OCI-LY1 (cell line): ENCODE measurements around the gene KCNF1.

Source experiments
- H2AFZ ChIP-seq: fragments of 200-600 bp; sonication (generic), shearing (Covaris generic); 2 replicates; pipeline ENCODE4 v1.6.0; 2014; ENCODE audit warnings: antibody characterized with exemption, mild to moderate bottlenecking, low read length
- H3F3A ChIP-seq: fragments of 200-600 bp; sonication (generic), shearing (Covaris generic); 2 replicates; pipeline ENCODE4 v1.6.0; 2014; ENCODE audit warnings: mild to moderate bottlenecking, antibody characterized with exemption, low read length, moderate library complexity; ENCODE audit not compliant: insufficient read depth
- H3K27ac ChIP-seq: fragments of 200-600 bp; sonication (generic); 2 replicates; pipeline ENCODE4 v1.5.1; 2014; ENCODE audit warnings: low read length, mixed run types, mild to moderate bottlenecking, low read depth; ENCODE audit not compliant: poor library complexity, severe bottlenecking
- H3K27me3 ChIP-seq: fragments of 200-600 bp; sonication (generic); 2 replicates; pipeline ENCODE4 v1.6.0; 2014; ENCODE audit warnings: antibody characterized with exemption, mild to moderate bottlenecking, low read length, moderate library complexity; ENCODE audit not compliant: insufficient read depth
- H3K36me3 ChIP-seq: fragments of 200-600 bp; sonication (generic); 2 replicates; pipeline ENCODE4 v1.6.1; 2014; ENCODE audit warnings: mild to moderate bottlenecking, antibody characterized with exemption, low read length, moderate library complexity, mixed read lengths; ENCODE audit not compliant: insufficient read depth
- H3K4me1 ChIP-seq: fragments of 200-600 bp; sonication (generic); 2 replicates; pipeline ENCODE4 v1.5.1; 2014; ENCODE audit warnings: mild to moderate bottlenecking, low read length, moderate library complexity; ENCODE audit not compliant: insufficient read depth, severe bottlenecking
- H3K4me2 ChIP-seq: fragments of 200-600 bp; sonication (generic), shearing (Covaris generic); 2 replicates; pipeline ENCODE4 v1.6.1; 2014; ENCODE audit warnings: low read length
- H3K4me3 ChIP-seq: fragments of 200-600 bp; sonication (generic); 2 replicates; pipeline ENCODE4 v1.5.1; 2014; ENCODE audit warnings: low read length, low read depth, mild to moderate bottlenecking, mixed read lengths; ENCODE audit not compliant: poor library complexity, severe bottlenecking
- H3K79me2 ChIP-seq: fragments of 200-600 bp; shearing (Covaris generic); 2 replicates; pipeline ENCODE4 v1.6.1; 2016; ENCODE audit warnings: mixed run types, low read length, mixed read lengths; ENCODE audit not compliant: insufficient read depth
- H3K9ac ChIP-seq: fragments of 200-600 bp; sonication (generic), shearing (Covaris generic); 2 replicates; pipeline ENCODE4 v1.6.1; 2014; ENCODE audit warnings: mild to moderate bottlenecking, low read length, mixed read lengths
- H3K9me2 ChIP-seq: fragments of 200-600 bp; sonication (generic), shearing (Covaris generic); 2 replicates; pipeline ENCODE4 v1.6.1; 2014; ENCODE audit warnings: low read depth, mild to moderate bottlenecking, low read length, mixed read lengths
- H3K9me3 ChIP-seq: fragments of 200-600 bp; shearing (Covaris generic); 2 replicates; pipeline ENCODE4 v1.6.1; 2014; ENCODE audit warnings: low read length, mixed read lengths
- H4K20me1 ChIP-seq: fragments of 200-600 bp; sonication (generic), shearing (Covaris generic); 2 replicates; pipeline ENCODE4 v1.6.0; 2016; ENCODE audit warnings: mild to moderate bottlenecking, low read length; ENCODE audit not compliant: insufficient read depth
- EZH2 ChIP-seq: fragments of 200-600 bp; sonication (generic), shearing (Covaris generic); IDR thresholded peaks from 2 replicates; pipeline ENCODE4 v1.8.0; 2017; ENCODE audit warnings: borderline replicate concordance, mixed run types, mild to moderate bottlenecking, antibody characterized with exemption, low read length, moderate library complexity, mixed read lengths
- TF ChIP-seq, protein P1 (sequence below): fragments of 200-600 bp; sonication (generic), shearing (Covaris generic); IDR thresholded peaks from 2 replicates; pipeline ENCODE4 v1.5.1; 2017; ENCODE audit warnings: mild to moderate bottlenecking, antibody characterized with exemption, low read length, moderate library complexity, mixed read lengths

Gene KCNF1

DNA sequence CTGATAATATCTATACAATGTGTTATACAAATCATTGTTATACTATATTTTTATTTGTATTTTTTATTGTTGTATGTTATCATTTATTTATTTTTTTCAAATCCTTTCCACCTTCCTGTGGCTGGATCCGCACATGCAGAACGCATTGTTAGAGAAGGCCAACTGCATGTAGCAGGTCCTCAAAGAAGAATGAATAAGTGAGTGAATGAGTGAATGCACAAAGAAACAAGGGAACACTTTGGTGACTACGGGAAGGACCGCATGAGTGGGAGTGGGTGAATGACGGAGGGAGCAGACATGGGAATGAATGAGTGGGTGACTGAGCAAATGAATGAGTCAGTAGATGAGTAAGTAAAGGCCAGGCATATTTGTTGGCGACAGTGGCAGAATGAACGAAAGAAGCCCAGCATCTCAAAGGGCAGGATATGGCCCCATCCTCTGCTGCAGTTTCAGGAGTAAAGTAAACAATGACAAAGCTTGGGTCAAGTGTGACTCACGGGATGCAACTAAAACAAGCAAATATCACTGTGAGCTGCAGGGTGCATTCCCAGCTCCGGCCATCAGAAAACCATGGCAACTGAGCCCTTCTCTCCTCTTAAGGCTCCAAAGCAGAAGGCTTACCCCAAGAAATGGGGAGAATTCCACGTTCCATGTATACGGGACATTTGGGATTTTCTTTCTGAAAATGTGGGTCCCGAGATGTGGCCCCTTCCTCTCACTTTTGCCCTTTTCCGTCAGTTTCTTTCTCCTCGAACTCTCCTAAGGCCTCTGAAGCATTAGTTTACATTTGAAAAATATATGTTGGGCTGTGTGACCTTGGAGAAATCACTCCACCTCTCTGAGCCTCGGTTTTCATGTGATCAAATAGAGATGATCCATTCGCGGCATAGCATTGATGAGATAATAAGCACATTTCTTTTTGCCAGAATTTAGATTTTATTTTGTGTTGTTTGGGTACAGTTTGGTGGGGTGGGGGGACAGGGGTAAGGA lies 24.5 kb downstream of the KCNF1 start:
- H3K27me3 ChIP-seq = no peaks in the 10 kb centered on the region; the same call in 1 of the 2 replicates
- TF ChIP-seq, protein P1, sequence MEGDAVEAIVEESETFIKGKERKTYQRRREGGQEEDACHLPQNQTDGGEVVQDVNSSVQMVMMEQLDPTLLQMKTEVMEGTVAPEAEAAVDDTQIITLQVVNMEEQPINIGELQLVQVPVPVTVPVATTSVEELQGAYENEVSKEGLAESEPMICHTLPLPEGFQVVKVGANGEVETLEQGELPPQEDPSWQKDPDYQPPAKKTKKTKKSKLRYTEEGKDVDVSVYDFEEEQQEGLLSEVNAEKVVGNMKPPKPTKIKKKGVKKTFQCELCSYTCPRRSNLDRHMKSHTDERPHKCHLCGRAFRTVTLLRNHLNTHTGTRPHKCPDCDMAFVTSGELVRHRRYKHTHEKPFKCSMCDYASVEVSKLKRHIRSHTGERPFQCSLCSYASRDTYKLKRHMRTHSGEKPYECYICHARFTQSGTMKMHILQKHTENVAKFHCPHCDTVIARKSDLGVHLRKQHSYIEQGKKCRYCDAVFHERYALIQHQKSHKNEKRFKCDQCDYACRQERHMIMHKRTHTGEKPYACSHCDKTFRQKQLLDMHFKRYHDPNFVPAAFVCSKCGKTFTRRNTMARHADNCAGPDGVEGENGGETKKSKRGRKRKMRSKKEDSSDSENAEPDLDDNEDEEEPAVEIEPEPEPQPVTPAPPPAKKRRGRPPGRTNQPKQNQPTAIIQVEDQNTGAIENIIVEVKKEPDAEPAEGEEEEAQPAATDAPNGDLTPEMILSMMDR = no peak
- TF ChIP-seq EZH2 = no peak
- H3K27ac ChIP-seq = no peak overlapping the region
- H3K36me3 ChIP-seq = no peaks in the 10 kb centered on the region; the same call in 1 of the 2 replicates
- no peak overlapping the region for H3K4me2 ChIP-seq
- H3K9me3 ChIP-seq = peaks cover 5% of the 10 kb centered on the region; the same call in 1 of the 2 replicates
- no peaks in the 10 kb centered on the region for H4K20me1 ChIP-seq
- H3F3A ChIP-seq = no peaks in the 10 kb centered on the region
- H3K79me2 ChIP-seq = no peaks in the 10 kb centered on the region
- H2AFZ ChIP-seq = no peak overlapping the region
- H3K4me3 ChIP-seq = no peak overlapping the region
- no peaks in the 10 kb centered on the region for H3K9me2 ChIP-seq
- no peak overlapping the region for H3K9ac ChIP-seq
- H3K4me1 ChIP-seq = no peaks in the 10 kb centered on the region

DNA sequence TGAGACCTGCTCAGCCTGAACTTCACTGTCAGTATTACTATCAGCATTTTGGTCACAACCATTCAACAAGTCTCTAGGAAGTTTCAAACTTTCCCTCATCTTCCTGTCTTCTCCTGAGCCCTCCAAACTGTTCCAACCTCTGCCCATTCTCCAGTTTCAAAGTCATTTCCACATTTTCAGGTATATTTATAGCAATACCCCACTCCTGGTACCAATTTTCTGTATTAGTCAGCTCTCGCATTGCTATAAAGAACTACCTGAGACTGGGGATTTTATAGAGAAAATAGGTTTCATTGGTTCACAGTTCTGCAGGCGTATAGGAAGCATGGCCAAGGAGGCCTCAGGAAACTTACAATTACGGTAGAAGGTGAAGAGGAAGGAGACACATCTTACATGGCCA lies 27.3 kb downstream of the KCNF1 start:
- H3K4me3 ChIP-seq = no peak overlapping the region
- no peaks in the 10 kb centered on the region for H3K79me2 ChIP-seq
- H3K9me3 ChIP-seq = peaks cover 5% of the 10 kb centered on the region; the same call in 1 of the 2 replicates
- no peak overlapping the region for H3K27ac ChIP-seq
- H4K20me1 ChIP-seq = no peaks in the 10 kb centered on the region
- no peaks in the 10 kb centered on the region; the same call in 1 of the 2 replicates for H3K36me3 ChIP-seq
- TF ChIP-seq, protein P1 = no peak
- no peak for TF ChIP-seq EZH2
- H3K4me2 ChIP-seq = no peak overlapping the region
- no peaks in the 10 kb centered on the region; the same call in 1 of the 2 replicates for H3K27me3 ChIP-seq
- H2AFZ ChIP-seq = no peak overlapping the region
- no peaks in the 10 kb centered on the region for H3F3A ChIP-seq
- no peaks in the 10 kb centered on the region for H3K4me1 ChIP-seq
- H3K9me2 ChIP-seq = no peaks in the 10 kb centered on the region
- no peak overlapping the region for H3K9ac ChIP-seq

DNA sequence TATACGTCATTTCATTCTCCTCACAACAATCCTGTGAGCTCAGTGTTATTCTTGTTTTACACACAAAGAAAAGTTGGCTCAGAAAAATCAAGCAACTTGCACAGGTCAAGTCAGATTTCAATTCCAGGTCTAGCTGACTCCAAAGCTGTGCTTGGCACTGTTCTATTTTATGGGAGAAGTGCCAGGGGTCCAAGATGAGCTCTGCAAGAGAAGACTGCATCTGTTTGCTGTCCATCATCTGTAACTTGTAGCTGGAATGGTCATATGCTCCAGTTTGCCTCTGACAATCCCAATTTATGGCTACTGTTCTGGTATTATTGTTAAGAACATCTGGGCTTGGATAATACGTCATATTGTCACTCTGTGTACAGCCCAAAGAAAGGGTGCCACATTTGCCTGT lies 28.9 kb downstream of the KCNF1 start:
- no peaks in the 10 kb centered on the region; the same call in 1 of the 2 replicates for H3K36me3 ChIP-seq
- no peak overlapping the region for H3K27ac ChIP-seq
- no peaks in the 10 kb centered on the region for H3K79me2 ChIP-seq
- no peaks in the 10 kb centered on the region; the same call in 1 of the 2 replicates for H3K27me3 ChIP-seq
- no peaks in the 10 kb centered on the region for H4K20me1 ChIP-seq
- no peak overlapping the region for H3K9ac ChIP-seq
- no peak for TF ChIP-seq EZH2
- TF ChIP-seq, protein P1 = no peak
- H3K9me3 ChIP-seq = peaks cover 5% of the 10 kb centered on the region; the same call in 1 of the 2 replicates
- H3F3A ChIP-seq = no peaks in the 10 kb centered on the region
- H2AFZ ChIP-seq = no peak overlapping the region
- no peak overlapping the region for H3K4me2 ChIP-seq
- H3K4me3 ChIP-seq = no peak overlapping the region
- H3K9me2 ChIP-seq = no peaks in the 10 kb centered on the region
- H3K4me1 ChIP-seq = no peaks in the 10 kb centered on the region
